Vagina (tissue), 2 donors: ENCODE measurements around the gene AMOTL2.

Source experiments
- CTCF ChIP-seq, 3 experiments: fragments of 450-650 bp in 2 of 3; fragments of 200-600 bp in 1 of 3; sonication (generic) in 1 of 3; IDR thresholded peaks; one replicate each; pipeline ENCODE4 v1.5.1; 2017 to 2019; ENCODE audit warnings: antibody characterized with exemption in 3 of 3, mild to moderate bottlenecking in 2 of 3, moderate library complexity in 2 of 3
- POLR2A ChIP-seq, 2 donors: fragments of 450-650 bp; IDR thresholded peaks; one replicate each; pipeline ENCODE4 v1.6.1; 2017; ENCODE audit warnings: antibody characterized with exemption in 2 of 2, mild to moderate bottlenecking in 2 of 2, moderate library complexity in 2 of 2
- POLR2AphosphoS5 ChIP-seq, 2 donors: sonication (generic); formaldehyde crosslinking; IDR thresholded peaks; one replicate each; pipeline ENCODE4 v1.9.0; 2017; ENCODE audit warnings: antibody characterized with exemption in 2 of 2, mild to moderate bottlenecking in 2 of 2, low read depth in 1 of 2; ENCODE audit not compliant: insufficient read depth in 1 of 2

- TF ChIP-seq POLR2A (IDR thresholded peaks at IDR 0.05) = no peak
- TF ChIP-seq CTCF (IDR thresholded peaks at IDR 0.05) = no peak
- no peak for TF ChIP-seq POLR2AphosphoS5 (IDR thresholded peaks at IDR 0.05; ENCODE audit: insufficient read depth in 1 of 2, low read depth in 1 of 2)
Measured at GRCh38 chr3:134419960-134420321, 45.7 kb upstream of the AMOTL2 start.
